GM19463 (cell line): ENCODE data around the gene TMEM88.
"Not testable (repeated sequence)": the region's sequence is repeated elsewhere in the genome, so short reads cannot be mapped to it uniquely, and the experiment has no call there.

Experiments
- ATAC-seq: cut with Tn5 transposase; IDR thresholded peaks from one replicate; pipeline ENCODE4 v1.9.1; 2021; ENCODE audit warnings: mild to moderate bottlenecking, moderate library complexity; ENCODE audit not compliant: unreplicated experiment

TMEM88 gene

DNA sequence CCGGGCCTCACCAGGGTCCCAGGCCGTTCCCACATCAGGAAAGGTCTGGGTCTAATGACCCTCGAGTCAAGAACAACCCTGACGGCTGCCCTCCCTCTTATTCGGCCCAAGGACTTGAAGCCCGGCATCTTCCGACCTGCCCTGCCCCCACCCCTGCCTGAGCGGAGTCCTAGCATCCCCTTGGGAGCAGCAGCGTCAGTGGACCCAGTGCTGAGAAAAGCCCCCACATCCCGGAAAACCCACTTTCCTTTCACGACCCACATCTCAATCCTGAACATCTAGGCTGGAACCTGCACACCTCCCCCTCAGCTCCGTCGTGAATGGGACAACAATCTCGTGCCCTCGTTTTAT, 769 bp downstream of the TMEM88 start:
- no peak for ATAC-seq

DNA sequence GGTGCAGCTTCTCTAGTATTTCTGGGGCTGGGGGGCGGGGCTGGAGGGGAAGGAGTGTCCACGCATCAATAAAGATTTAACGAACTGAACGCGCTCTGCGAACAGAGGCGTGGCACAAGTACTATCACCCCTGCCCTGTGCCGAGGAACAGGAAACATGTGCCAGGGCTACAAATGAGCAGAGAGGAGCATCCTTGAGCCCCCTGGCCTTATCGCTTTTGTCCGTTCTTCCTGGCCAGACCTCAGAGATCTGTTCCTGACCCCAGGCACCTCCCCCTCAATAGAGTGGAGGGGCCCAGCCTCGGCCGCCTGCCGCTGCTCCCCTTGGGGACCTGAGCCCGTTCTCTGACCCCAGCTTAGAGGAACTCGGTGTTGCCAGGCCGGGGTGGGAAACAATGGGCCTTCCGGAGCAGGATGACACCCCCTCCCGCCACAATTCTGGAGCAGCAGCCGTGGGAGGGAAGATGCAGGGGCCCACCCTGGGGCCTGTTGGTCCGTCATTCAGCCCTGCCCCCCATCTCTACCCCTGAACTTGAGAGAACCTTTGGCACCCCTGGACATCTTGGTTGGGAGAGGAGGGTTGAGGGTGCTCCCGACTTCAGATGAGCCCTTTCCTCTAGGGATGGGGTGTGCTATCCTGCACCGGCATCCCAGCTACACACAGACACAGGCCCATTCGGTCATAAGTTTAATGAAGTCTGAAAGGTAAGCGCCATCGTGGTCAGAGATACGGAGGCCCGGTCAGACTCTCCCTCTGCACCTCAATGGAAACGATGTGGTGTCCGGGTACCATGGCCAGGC, 1.3 kb downstream of the TMEM88 start:
- ATAC-seq = no peak

DNA sequence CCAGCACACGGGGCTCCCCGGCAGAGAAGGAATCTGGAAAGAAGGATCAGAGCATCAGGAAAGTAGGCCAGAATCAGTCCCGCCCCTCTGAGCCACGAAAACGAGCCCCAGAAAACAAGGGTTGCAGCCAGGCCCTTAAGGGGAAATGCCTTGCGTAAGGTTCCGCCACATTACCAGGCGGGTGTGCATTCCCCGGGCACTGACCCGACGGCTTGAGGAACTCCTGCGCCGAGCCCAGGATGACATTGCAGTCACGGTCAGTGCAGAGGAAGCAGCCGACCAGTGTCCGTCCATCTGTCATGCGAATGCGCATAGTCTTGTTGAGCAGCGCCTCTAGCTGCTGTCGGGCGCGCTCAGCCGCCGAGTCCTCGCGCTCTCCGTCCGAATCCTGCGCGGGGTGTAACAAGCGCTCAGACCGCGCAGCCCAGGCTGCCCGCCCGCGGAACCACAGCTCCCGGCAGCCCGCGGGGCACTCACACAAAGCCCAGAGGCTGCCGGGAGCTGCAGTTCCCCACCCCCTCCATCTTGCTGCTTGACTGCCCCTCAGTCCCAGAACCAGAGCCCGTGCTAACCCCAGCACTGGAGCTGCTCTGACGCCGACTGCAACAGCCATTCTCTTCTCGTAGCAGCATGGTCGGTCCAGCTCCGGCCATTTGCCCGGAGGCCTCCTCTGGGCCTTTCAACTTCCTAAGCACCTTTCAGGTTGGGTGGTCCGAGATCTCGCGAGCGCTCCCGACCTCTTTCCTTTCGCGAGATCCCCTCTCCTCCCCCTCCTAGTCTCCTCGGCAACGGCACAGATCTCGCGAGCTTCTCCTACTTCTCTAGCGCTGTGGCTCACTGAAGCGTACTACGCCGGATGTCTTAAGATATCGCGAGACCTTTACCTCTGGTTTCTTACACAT, 2.2 kb downstream of the TMEM88 start, which contains the start of gene NAA38:
Gene NAA38, minus strand, starts transcription at position 749 of the 902 bp plus-strand sequence. Its CDS starts 96 bp downstream, at position 653.
- peak; percentile 81 for ATAC-seq

DNA sequence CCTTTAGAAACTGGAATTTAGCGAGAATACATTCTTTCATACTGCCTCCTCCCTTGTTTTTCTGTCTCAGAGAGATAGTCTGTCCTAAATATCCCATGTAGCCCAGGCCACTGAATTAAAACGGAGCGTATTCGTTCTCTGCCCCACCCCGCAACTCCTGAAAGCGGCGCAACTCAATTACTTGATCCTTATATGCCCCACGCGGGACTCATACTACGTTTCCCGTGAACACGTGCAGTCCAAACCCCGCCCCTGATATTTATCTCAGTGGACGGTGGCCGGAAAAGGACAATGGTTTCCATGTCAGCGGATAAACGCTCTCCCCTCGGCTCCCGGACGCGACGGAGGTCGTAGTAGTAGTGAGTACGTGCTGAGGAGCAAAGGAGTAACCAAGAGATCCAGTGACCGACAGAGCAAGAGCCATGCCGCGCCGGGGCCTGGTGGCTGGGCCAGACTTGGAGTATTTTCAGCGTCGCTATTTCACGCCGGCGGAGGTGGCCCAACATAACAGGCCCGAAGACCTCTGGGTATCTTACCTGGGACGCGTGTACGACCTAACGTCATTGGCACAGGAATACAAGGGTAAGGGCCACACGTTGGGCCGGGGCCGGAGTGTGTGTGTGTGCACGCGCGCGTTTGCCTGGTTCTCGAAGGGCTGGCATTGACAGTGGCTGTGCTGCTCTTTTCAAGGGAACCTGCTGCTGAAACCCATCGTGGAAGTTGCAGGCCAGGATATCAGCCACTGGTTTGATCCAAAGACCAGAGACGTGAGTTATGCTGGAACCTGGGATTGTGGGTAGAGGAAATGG, 3.1 kb downstream of the TMEM88 start, which contains the start of gene CYB5D1:
Gene CYB5D1, plus strand, starts transcription at position 291 of the 809 bp plus-strand sequence. Its CDS starts 132 bp downstream, at position 423.
- peak; percentile 35 for ATAC-seq

DNA sequence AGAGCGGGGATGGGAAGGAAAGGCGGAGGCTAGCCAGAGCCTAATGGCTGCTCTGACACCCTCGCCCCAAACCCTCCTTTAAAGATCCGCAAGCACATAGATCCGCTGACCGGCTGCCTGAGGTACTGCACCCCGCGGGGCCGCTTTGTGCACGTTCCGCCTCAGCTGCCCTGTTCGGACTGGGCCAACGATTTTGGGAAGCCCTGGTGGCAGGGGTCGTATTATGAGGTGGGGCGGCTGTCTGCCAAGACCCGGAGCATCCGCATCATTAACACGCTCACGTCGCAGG, 3.6 kb downstream of the TMEM88 start:
- no peak for ATAC-seq

DNA sequence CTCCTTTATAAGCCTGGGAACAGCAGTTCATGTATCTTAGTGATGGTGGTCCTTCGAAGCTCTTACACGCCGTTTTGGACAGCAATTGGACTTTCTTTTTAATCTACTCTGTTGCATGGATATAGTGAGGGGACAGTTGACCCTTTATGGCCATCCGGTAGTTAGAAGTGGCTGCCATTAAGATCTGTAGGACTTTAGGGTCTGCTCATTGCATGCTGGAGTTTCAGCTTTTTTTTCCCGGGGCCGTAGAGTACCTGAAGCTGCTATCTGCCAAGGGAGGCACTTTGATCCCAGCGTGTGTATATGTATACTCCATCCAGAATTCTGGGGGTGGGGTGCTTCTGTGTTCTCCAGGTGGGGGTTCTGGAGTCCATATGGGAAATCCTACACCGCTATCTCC, 4.2 kb downstream of the TMEM88 start:
- ATAC-seq = no peak

DNA sequence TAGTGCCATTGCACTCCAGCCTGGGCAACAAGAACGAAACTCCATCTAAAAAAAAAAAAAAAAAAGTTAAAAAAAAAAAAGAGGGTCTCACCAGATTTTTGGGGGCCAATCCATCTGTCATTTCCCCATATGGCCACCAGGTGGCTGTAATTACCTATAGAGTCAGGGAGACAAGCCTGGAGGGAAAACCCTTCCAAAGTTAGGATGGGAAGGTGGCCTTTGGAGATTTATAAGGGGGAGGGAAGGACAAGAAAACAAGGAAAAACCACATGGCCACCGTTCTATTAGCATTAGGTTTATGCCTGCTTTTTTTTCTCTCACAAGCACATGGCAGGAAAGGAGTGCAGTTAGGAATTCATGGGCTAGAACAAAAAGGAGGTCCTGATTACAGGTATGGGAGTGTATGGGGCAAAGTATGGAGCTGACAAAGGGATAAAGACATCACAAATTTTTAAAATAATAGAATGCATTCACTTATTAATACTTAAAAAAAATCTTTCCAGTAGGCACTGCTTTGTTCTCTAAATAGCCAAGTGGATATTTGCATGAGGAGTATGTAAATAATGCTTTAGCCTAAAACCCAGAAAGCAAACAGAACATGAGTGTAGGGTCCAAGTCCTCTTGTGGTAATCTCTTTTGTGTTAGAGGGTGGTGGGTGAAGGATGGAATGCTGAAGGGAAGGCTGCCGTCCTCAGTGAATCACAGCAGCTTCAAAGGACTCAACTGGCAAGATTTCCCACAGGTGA, 8.0 kb downstream of the TMEM88 start:
- ATAC-seq = no peak

DNA sequence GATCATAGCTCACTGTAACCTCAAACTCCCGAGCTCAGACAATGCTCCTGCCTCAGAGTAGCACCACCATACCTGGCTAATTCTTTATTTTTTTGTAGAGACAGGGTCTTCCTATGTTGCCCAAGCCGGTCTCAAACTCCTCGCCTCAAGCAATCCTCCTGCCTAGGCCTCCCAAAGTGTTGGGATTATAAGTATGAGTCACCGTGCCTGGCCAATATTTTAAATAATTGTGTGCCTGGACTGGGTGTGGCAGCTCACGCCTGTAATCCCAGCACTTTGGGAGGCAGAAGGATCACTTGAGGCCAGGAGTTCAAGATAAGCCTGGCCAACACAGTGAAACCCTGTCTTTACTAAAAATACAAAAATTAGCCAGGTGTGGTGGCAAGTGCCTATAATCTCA, 9.5 kb downstream of the TMEM88 start:
- not testable (repeated sequence) for ATAC-seq

DNA sequence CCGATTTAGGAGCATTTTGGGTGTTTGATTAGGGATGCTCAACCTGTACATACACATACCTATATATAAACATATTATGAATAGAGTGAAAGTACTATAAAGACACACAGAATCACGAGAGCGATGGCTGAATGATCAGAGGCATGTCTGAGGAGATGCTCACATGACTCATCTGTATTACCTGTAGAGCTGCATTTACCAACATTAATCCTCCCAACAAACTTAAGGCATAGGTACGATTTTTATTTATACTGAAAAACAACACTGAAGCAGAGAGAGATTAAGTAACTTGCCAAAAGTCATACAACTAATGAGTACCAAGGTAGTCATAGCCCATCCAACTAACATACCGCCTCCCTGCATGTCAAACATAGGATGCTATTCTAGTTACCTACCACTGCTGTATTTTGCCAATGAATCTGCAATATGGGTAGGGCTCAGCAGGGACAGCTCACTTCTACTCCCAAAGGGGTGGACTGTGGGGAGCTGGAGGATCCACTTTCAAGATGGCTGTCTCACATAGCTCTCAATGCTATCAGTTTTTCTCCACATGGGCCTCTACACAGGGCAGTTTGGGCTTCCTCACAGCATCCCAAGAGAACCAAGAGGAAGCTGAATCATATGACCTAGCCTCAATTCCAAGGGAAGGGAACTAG, 10.3 kb downstream of the TMEM88 start:
- ATAC-seq = no peak

DNA sequence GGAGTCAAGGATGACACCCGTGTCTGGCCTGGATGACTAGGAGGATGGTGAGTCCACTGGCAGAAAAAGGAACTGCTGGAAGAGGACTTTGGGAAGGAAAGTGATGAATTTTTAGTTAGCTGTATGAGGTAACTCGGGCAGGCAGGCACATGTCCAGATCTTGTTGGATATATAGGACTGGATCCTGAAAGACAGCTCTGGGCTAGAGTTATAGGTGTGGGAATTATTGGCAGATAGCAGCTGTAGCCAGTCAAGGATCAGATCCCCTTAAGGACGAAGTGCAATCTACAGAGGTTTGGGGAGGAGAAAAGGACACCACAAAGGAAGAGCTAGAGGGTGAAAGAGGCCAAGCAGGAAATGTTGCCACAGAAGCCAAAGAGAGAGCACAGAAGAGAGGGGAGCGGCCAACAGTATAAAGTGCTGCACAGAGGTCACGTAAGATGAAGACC, 13.0 kb downstream of the TMEM88 start:
- no peak for ATAC-seq

DNA sequence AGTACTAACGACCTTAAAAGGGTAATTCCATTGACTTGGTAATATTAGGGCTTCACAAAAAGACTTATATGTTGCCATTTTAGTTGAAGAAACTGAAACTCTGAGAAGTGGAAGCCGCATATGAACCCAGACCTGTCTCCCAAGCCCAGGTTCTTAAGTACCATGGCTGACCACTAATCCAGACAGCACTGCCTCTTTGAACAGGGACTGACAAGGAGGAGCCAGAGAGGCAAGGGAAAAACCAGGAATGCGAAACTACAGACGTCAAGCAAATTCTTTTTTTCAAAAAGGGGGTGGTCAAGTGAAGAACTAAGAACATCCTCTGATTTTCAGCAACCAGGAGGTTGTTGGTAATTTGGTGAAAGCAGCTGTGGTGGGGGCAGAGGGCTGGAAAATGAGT, 18.2 kb downstream of the TMEM88 start:
- ATAC-seq = no peak

DNA sequence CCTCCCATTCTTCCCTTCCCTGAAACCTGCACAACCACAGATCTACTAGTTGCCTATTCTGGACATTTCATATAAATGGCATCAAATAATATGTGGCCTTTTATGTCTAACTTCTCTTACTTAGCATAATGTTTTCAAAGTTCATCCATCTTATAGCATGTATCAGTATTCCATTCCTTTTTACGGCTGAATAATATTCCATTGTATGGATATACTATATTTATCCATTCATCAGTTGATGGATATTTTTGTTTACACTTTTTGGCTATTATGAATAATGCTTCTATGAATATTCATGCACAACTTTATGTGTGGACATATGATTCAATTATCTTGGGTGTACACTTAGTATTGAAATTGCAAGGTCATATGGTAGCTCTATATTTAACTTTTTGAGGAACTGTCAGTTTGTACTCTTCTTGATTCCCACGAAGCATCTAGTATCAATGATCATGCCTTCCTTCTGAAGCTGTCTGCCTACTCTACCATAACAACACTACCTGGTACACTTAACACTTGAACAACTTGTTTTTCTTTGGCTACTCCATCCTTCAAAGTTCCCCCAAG, 21.0 kb downstream of the TMEM88 start:
- no peak for ATAC-seq

DNA sequence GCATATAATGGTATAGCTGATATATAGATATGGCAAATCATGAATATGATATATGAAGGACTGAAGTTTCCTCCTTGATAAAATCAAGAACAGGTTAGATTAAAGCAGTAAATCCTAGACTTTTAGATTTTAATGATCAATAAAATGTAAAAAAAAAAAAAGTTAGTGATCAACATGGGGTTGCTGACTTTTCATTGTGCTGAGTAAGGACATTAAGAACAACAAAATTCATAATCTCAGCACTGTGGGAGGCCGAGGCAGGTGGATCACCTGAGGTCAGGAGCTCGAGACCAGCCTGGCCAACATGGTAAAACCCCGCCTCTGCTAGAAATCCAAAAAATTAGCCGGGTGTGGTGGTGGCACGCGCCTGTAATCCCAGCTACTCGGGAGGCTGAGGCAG, 23.4 kb downstream of the TMEM88 start:
- ATAC-seq = no peak

DNA sequence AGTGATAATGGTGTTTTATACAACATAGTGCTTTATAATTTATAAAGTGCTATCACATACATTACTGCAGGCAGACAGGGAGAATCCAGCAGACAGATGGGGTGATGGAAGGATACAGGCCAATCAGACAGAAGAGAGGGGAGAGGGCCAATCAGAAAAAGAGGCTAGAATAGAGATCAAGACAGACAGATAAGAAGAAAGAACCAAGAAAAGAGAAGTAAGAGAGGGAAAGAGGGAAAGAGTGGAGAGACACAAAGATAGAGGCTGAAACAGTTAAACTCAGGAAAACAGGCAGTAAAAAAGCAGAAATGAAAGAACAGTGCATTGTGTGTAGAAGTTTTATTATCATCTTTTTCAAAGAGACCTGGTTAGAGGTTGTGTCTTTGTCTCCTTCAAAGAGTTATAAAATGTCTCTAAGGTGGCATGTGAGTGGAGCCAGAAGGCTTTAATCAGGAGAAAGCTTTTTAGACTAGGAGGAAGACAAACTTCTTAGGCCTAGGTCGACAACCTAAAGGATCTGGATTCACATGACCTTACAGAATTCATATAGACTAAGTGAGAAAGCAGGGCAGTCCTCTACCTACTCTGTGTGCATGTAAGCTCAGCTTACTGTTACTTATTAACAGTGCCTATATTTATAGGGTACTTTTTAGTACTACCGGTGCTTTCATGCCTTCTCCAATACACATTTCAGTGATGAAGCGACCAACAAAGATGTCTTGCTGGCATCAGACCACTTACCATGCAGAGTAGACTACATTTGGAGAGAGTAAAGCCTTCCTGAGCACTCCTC, 25.4 kb downstream of the TMEM88 start:
- peak; percentile 46 for ATAC-seq

DNA sequence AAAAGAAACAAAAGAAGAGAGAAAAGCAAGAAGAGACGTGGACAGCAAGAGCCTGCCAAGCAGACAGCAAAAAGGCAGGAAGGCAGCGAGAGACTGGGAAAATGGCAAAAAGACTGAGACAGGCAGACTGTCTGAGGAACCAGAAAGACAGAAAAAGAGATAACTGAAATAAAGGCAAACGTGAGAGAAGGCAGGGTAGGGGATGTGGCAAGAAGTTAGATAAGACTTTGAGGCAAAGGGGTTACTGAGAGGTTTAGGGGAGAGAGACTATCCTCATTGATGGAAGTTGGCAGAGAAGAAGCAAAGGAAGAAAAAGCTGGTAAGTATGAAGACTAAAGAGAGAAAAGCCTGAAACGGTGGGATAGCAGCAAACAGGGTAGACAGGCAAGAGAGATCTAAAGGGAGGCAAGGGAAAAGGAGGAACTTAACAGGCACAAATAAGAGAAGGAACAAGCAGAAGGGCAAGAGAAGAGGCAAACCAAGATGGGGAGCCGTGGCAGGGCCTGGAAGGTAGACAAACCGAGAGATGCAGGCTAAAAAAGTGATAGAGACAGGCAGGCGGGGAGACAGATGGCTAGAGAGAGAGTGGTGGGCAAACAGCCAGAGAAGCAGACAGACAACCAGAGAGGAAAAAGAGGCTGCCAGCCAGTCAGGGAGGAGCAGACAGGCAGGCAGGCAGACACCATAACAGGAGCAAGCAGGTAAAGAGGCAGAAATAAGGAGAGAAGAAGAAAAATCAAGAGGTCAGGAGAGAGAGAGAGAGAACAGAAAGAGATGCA, 26.6 kb downstream of the TMEM88 start:
- ATAC-seq = no peak

DNA sequence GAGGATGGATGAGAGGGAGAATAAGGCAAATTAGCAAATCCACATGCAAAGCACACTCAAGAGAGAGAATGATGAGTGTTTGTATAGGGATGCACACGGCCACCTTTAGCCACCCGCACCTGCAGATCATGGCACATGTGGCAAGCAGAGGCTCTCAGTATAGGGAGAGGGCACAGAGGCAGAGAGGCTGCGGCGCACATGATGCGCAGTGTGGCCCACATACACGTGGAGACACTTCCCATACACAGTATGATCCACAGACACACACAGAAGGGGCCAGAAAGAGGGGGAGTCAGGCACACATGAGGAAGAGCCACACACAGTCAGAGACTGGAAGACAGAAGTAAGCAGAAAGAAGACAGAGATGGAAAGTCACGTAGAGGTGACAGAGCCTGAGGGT, 27.2 kb downstream of the TMEM88 start:
- no peak for ATAC-seq

DNA sequence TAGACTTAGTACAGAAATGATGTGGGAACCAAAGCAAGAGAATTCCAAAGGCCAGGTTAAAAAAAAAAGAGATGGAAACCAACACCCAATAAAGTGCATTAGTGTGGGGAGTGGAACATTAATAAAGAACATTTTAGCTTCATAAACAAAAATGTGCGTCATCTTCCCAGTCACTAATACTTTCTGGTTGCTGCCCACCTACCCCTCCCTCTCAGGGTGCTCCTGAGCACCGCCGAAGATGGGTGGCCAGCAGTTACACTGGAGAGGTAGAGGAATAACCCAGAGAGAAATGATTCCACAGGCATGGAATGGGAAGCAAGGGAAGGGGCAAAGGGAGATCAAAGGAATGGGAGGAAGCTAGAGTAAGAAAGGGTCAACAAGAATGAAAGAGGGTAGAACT, 27.8 kb downstream of the TMEM88 start:
- no peak for ATAC-seq

DNA sequence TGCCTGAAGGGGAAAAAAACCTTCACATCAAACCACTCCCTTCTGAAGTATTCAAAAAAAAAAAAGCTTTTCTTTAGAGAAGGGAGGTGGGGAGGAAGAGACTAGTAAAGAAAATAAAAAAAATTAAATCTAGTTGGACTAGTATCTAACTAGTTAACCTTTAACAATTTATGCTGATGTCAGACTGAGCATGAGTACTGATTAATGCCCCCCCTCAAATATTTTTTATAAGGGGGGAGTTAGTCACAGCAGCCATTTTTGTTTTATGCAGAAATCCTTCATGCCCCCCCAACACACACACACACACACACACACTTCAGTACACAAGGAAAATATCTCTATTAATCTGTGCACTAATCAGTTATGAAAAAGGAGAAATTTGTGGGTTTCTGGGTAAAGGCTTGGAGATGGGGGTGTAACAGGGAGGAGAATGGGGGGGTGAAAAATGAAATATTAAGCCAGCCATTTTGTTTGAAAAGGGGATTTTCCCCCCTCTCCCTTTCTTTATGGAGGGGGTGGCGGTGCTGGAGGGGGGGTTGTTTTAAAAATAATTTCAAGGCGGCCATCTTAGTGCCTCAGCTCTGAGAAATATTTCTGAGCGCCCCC, 29.0 kb downstream of the TMEM88 start:
- no peak for ATAC-seq
